ENCODE measurements around the gene TGFA.

TGFA gene

GRCh38 chr2:70565039-70565731, 11.6 kb upstream of the TGFA start:
- no peak for DNase-seq (ENCODE audit: low read depth in 2 of 2)
- no peak for TF ChIP-seq CTCF (IDR thresholded peaks at IDR 0.05; ENCODE audit: low read depth, low read length)
- no peak overlapping the region for H3K4me3 ChIP-seq (replicated peaks in 1 of 2; ENCODE audit: low read depth in 2 of 2, low read length in 2 of 2)

GRCh38 chr2:70561893-70562292, 8.3 kb upstream of the TGFA start:
- no peak overlapping the region for H3K4me3 ChIP-seq (replicated peaks in 1 of 2; ENCODE audit: low read depth in 2 of 2, low read length in 2 of 2)
- no peak for TF ChIP-seq CTCF (IDR thresholded peaks at IDR 0.05; ENCODE audit: low read depth, low read length)
- DNase-seq (ENCODE audit: low read depth in 2 of 2): no peak

GRCh38 chr2:70560442-70560841, 6.8 kb upstream of the TGFA start:
- TF ChIP-seq CTCF (IDR thresholded peaks at IDR 0.05; ENCODE audit: low read depth, low read length): no peak
- no peak overlapping the region for H3K4me3 ChIP-seq (replicated peaks in 1 of 2; ENCODE audit: low read depth in 2 of 2, low read length in 2 of 2)
- no peak for DNase-seq (ENCODE audit: low read depth in 2 of 2)

- DNase-seq (ENCODE audit: low read depth in 2 of 2): no peak
- no peak for TF ChIP-seq CTCF (IDR thresholded peaks at IDR 0.05; ENCODE audit: low read depth, low read length)
- no peak overlapping the region for H3K4me3 ChIP-seq (replicated peaks in 1 of 2; ENCODE audit: low read depth in 2 of 2, low read length in 2 of 2)
These were observed 6.4 kb upstream of the TGFA start for GRCh38 chr2:70560040-70560439.

- no peak for TF ChIP-seq CTCF (IDR thresholded peaks at IDR 0.05; ENCODE audit: low read depth, low read length)
- no peak for DNase-seq (ENCODE audit: low read depth in 2 of 2)
- H3K4me3 ChIP-seq (replicated peaks in 1 of 2; ENCODE audit: low read depth in 2 of 2, low read length in 2 of 2): no peak overlapping the region
These were observed 4.7 kb upstream of the TGFA start for GRCh38 chr2:70558195-70558808.

GRCh38 chr2:70557171-70557838, 3.7 kb upstream of the TGFA start:
- no peak overlapping the region for H3K4me3 ChIP-seq (replicated peaks in 1 of 2; ENCODE audit: low read depth in 2 of 2, low read length in 2 of 2)
- TF ChIP-seq CTCF (IDR thresholded peaks at IDR 0.05; ENCODE audit: low read depth, low read length): no peak
- DNase-seq (ENCODE audit: low read depth in 2 of 2): no peak
